GM21526 (cell line): Measurements from ENCODE around the gene IFRD2.
"Not testable (repeated sequence)": the region's sequence is repeated elsewhere in the genome, so short reads cannot be mapped to it uniquely, and the experiment has no call there.

Experiments
- ATAC-seq: cut with Tn5 transposase; IDR thresholded peaks from one replicate; pipeline ENCODE4 v1.9.1; 2021; ENCODE audit warnings: moderate library complexity; ENCODE audit not compliant: unreplicated experiment, low FRiP score

IFRD2 gene

GRCh38 chr3:50324351-50325112, 32.3 kb upstream of the IFRD2 start:
- ATAC-seq: no peak

DNA sequence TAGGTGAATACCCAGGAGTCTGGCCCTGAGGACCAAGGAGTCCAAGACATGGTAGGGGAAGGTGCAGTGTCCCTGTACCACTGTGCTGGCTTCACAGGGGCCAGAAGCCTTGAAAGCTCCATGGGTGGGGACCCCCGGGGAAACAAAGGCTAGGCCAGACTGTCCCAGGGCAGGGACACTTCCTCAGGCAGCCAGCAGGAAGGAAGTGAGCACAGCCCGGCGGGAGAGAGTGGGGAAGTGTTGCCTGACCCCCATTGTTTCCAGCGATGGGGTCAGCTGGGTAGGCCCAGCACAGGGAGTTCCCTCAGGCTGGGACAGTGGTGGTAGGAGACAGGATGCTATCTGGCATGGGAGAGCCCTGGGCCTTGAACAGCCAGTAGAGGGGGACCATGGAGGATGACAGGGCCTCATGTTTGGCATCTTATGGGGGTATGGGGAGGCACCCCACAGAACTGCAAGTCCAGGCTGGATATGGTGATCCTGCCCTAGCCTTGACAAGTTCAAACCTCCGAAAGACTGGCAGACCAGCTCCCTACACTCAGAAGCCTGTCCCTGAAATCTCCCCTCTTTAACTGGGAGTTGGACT, 31.5 kb upstream of the IFRD2 start:
- ATAC-seq: no peak

- no peak for ATAC-seq
Measured at GRCh38 chr3:50323092-50323600, 30.9 kb upstream of the IFRD2 start.

DNA sequence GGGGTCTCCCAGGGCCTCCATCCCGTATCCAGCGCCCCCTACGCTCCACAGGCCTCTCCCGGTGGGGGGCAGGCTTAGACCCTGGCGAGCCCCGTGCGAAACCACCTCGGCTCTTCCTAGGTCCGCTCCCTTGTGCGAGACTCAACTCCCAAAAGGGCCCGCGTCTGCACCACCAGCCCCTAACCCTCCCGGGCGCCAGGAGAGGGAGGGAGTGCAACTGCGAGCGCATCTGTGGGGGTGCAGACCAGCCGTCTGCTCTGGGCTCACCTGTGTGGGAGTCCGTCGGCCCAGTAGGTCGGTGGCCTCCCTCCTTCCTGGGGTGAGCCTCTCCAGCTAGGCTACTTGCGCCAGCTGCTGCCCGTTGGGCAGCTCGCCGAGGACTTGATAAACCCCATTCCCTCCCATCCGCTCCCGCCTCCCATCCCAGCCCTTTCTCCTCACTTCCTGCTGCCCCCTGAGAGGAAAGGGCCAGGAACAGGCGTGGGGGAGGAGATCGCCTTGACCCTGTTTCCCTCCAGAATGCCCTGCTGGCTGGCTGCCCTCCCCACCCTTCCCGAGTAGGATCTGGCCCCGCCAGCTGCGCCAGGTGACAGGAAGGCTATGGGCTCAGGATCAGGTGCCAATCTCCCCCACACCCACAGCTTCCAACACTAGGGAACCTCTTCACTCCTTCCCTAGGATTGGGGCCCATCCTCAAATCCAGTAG, 30.3 kb upstream of the IFRD2 start, which contains the start of gene HYAL2:
Gene HYAL2 (minus strand): TSS at position 360 of the 706 bp plus-strand sequence. CDS start 2,256 bp downstream, outside the sequence.
- ATAC-seq: no peak

- no peak for ATAC-seq
Measured at GRCh38 chr3:50322115-50322385, 29.8 kb upstream of the IFRD2 start.

DNA sequence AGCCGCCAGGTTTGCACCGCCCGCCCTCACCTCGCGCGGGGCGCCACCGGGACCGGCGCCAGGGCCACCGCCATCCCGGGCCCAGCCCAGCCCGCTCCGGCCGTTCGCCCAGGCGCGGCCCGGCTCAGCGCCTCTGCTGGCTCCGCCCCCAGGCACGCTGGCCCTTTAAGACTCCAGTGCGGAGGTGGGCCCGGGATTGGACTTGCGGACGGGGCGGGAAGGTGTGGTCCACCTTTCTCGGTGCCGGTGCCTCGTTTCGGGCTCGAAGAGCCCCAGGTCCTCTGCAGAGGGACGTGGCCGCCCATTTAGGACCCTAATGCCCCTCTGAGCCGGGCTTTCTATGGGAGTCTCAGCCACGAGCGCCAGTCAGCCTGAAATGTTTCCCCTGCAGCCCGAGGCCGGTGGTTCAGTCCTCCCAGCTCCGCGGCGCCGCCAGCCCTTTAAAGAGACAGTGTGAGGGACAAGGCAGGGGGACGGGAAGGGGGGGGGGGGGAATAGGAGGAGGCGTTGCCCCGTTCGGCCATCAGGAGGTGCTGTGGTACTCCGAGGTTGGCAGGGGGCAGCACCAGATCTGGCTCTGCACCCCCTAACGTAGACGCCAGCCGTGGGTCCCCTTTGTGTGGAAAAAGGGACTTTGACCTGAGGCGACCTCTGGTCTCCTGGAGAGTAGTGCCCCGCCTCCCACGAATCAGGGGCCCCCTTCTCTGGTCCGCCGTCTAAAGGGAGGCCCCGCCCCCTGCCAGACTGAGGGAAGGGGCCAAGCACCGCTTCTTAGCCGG, 29.3 kb upstream of the IFRD2 start:
- ATAC-seq: peak; percentile 61

- peak; percentile 41 for ATAC-seq
Measured at GRCh38 chr3:50320853-50321335, 28.7 kb upstream of the IFRD2 start.

DNA sequence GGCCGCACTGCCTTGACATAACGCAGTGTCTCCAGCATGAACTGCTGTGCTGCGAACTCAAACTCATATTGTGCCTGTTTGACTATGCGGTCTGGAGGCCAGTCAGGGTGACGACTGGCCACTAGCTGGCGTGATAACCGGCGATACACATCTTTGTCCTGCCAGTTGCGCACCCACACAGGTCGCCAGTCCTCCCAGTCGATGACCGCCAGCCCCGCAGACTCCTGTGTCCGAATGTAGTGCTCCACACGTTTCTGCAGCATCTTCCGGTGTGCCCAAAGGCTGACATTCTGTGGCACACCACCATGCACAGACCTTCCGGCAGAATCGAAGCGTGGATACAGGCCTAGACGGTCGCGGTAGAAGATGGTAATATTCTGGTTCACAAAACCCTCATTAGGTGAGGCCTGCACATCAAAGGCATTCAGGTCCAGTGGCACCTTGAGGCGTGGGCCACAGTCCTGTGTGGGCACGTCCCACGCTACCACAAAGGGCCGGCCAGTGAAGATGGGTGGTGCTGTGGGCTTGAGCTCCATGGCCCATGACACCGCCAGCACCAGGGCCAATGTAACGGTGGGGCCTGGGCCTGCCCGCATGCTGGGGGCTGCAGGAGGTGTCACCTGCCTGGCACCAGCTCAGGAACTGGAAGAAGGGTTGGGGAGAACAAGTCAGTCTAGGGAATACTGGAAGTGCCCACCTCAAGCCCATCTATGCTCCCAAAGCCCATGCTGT, 27.8 kb upstream of the IFRD2 start:
- no peak for ATAC-seq

GRCh38 chr3:50319181-50319893, 27.1 kb upstream of the IFRD2 start:
- no peak for ATAC-seq

DNA sequence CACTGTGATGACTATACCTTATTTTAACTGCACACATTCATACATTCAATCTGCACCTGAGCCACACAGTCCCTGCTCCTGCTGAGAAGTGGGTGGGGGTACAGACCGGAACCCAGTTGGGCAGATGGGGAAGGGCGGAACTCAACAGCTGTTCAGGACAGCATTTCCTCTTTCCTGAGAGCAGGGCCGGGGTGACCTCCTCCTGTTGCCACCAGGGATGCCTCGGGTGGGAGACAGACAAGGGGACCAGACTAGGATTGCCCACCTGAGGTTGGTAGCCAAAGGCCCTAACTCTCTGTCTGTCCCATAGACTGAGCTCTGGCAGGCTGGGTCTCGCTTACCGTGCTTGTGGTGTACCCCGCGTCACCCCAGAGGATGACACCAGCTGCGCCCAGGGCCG, 26.4 kb upstream of the IFRD2 start:
- no peak for ATAC-seq

- ATAC-seq: no peak
Measured at GRCh38 chr3:50318163-50318562, 25.9 kb upstream of the IFRD2 start.

DNA sequence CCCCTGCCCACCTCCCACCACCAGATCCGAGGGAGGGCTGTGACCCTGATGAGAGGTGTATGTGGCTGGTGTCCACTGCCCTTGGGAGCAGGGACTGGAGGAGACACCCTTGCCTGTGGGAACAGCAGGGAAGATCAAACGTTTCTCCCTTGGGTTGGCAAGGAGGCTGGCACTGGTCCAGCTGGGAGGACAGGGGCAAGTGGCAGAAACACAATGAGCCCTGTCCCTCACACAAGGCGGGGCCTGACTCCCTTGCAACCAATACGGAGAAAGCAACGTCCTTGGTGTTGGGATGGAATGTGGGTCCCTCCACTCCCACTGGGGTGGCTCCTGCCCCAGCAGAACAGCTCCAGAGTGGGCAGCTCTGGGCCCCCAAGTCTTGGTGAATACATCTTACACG, 25.1 kb upstream of the IFRD2 start:
- ATAC-seq: no peak

GRCh38 chr3:50316657-50317242, 24.5 kb upstream of the IFRD2 start:
- no peak for ATAC-seq

- no peak for ATAC-seq
Measured at GRCh38 chr3:50314816-50315215, 22.6 kb upstream of the IFRD2 start.

- no peak for ATAC-seq
Measured at GRCh38 chr3:50314342-50314741, 22.1 kb upstream of the IFRD2 start.

- ATAC-seq: not testable (repeated sequence)
Measured at GRCh38 chr3:50312041-50312440, 19.8 kb upstream of the IFRD2 start.

DNA sequence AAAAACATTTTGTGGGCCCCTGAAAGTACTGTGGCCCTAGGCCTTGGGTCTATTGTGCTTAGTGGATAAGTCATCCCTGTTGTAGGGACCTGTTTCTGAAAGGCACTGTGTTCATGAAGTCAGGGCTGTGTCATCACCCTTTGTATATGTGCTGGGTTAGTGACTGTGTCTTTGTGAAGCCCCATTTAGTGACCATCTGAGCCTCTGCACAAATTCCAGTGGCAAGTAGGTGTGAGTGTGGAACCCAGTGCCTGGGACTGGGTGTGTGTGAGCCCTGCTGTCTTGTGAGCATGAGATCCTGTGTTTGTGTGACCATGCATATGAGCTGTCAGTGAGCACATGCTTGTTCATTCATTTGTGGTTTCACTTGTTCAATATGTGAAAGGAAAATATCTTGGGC, 12.4 kb upstream of the IFRD2 start:
- ATAC-seq: no peak

GRCh38 chr3:50303013-50303815, 11.0 kb upstream of the IFRD2 start, which contains the start of gene HYAL1:
TSS of gene HYAL1 (minus strand) at chr3:50303574. CDS start at chr3:50302956, 618 bp downstream.
- no peak for ATAC-seq
